GM12864 (cell line): ENCODE measurements around the gene SFXN4.
"Not testable (repeated sequence)": the region's sequence is repeated elsewhere in the genome, so short reads cannot be mapped to it uniquely, and the experiment has no call there.

Experiments used
- DNase-seq: peaks from one replicate; pipeline ENCODE4 v3.0.0-alpha.2; 2011; ENCODE audit warnings: low read depth
- H3K4me3 ChIP-seq: 2 replicates; pipeline ENCODE4 v1.5.1; 2011; ENCODE audit warnings: mild to moderate bottlenecking, low read depth, low read length, control low read depth
- CTCF ChIP-seq: IDR thresholded peaks from 2 replicates; pipeline ENCODE4 v1.5.1; 2011; ENCODE audit warnings: low read depth, mild to moderate bottlenecking, moderate library complexity, low read length, control low read depth, inconsistent platforms; ENCODE audit errors: missing control alignments

The SFXN4 gene

GRCh38 chr10:119190353-119190752 is 24.8 kb upstream of the SFXN4 start:
- no peak for TF ChIP-seq CTCF
- H3K4me3 ChIP-seq: no peak overlapping the region
- DNase-seq: no peak

GRCh38 chr10:119189811-119190282 is 24.3 kb upstream of the SFXN4 start:
- no peak for DNase-seq
- no peak overlapping the region for H3K4me3 ChIP-seq
- TF ChIP-seq CTCF: no peak

- H3K4me3 ChIP-seq: no peak overlapping the region
- DNase-seq: no peak
- no peak for TF ChIP-seq CTCF
Observed at GRCh38 chr10:119183664-119184412, 18.3 kb upstream of the SFXN4 start.

DNA sequence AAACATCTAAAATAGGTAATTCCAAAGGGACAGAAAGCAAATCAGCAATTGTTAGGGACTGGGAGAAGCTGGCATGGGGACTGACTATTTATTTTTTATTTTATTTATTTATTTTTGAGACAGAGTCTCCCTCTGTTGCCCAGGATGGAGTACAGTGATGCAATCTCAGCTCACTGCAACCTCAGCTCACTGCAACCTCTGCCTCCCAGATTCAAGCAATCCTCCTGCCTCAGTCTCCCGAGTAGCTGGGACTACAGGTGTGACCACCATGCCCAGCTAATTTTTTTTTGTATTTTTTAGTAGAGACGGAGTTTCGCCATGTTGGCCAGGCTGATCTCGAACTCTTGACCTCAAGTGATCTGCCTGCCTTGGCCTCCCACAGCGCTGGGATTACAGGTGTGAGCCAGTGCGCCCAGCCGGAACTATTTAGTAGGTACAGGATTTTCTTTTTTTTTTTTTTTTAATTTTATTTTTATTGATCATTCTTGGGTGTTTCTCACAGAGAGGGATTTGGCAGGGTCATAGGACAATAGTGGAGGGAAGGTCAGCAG is 15.4 kb upstream of the SFXN4 start:
- DNase-seq, H3K4me3 ChIP-seq: not testable (repeated sequence)

- DNase-seq: peak; percentile 56
- peak within 1 kb of the TSS; percentile 92 for H3K4me3 ChIP-seq
- TF ChIP-seq CTCF: no peak
Observed at GRCh38 chr10:119178372-119179119, 13.0 kb upstream of the SFXN4 start, which contains the start of gene PRDX3. TSS of gene PRDX3 (minus strand) at chr10:119178812. CDS start at chr10:119178790, 22 bp downstream.

DNA sequence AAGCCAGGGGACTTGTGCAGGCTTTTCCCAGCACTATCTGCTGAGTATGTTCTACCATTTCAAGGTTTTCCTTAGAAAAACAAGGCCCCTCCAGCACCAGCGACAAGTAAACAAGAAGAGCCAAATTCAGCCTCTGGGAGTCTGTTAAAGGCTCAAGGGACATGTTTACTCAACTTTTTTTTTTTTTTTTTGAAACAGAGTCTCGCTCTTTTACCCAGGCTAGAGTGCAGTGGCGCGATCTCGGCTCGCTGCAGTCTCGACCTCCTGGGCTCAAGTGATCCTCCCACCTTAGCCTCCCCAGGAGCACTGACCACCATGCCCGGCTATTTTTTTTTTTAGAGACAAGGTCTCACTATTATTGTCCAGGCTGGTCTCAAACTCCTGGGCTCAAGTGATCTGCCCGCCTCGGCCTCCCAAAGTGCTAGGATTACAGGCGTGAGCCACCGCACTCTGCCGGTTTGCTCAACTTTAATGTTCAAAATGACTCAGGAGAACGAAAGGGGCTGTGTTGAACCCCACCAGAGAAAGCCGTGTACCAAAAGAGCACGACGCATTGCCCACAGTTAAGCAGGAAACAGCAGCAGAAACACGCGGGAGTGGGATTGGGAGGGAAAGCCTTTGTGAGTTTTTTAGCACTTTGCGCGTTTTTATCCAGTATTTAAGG is 12.3 kb upstream of the SFXN4 start:
- peak overlapping the region; percentile 92 for H3K4me3 ChIP-seq
- no peak for TF ChIP-seq CTCF
- DNase-seq: no peak

GRCh38 chr10:119176166-119176565 is 10.7 kb upstream of the SFXN4 start:
- DNase-seq: no peak
- TF ChIP-seq CTCF: no peak
- no peak overlapping the region for H3K4me3 ChIP-seq
